HG03039 (cell line): Measurements from ENCODE around the gene GCNT3.
A peak's percentile ranks its signal among the peaks of the same experiment; 100 is the strongest.
"Not testable (repeated sequence)": the region's sequence is repeated elsewhere in the genome, so short reads cannot be mapped to it uniquely, and the experiment has no call there.

Experiments used
- ATAC-seq: cut with Tn5 transposase; IDR thresholded peaks from one replicate; pipeline ENCODE4 v1.9.1; 2021; ENCODE audit warnings: mild to moderate bottlenecking, moderate library complexity; ENCODE audit not compliant: unreplicated experiment

GCNT3 gene

DNA sequence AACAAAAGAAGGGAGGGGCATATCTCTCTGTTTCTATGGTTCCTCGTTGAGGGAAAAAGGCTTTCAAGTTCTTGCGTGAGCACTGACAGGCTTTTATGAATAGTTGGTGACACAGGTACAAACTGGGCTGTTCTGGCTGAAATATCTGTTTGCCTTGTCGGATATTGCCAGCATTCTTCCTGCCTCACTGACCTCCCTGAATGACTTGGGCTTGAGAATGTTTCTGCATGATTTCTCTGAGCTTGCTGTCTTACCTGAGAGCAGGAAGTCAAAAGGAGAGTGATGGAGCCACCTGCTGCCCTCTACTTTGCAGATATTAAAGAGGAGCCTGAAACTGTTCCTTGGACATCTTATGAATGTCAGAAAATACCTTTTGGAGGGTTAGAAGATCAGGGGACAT, 4.8 kb downstream of the GCNT3 start:
- ATAC-seq = no peak

GRCh38 chr15:59618406-59618805, 6.8 kb downstream of the GCNT3 start:
- no peak for ATAC-seq

- no peak for ATAC-seq
Observed at GRCh38 chr15:59622289-59622688, 10.7 kb downstream of the GCNT3 start.

DNA sequence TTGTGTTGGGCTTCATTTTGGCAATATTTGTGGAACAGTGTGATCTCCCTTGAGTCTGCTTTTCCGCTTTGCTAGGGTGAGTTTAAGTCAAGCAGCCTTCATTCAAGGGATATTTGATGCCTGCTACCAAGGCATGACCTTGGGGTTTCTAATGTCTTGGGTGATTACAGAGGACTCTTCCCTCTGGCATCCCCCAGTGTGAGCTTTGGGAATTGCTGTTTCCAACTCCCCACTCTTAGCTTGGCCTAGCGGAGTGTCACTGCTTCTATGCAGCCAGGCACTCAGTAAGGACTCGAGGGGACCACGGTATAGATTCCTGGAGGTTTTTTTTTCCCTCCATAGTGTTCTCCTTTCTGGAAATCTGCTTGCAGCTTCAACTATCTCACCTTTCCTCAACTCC, 21.1 kb downstream of the GCNT3 start:
- no peak for ATAC-seq

DNA sequence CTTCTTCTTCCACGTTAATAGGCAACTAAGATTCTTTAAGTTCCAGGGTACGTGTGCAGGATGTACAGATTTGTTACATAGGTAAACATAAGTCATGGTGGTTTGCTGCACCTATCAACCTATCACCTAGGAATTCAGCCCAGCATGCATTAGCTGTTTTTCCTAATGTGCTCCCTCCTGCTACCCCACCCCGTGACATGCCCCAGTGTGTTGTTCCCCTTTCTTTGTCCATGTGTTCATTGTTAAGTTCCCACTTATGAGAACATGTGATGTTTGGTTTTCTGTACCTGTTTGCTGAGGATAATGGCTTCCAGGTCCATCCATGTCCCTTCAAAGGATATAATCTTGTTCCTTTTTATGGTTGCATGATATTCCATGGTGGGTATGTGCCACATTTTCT, 24.6 kb downstream of the GCNT3 start:
- ATAC-seq = no peak

- ATAC-seq = not testable (repeated sequence)
Observed at GRCh38 chr15:59637507-59637906, 25.9 kb downstream of the GCNT3 start.

DNA sequence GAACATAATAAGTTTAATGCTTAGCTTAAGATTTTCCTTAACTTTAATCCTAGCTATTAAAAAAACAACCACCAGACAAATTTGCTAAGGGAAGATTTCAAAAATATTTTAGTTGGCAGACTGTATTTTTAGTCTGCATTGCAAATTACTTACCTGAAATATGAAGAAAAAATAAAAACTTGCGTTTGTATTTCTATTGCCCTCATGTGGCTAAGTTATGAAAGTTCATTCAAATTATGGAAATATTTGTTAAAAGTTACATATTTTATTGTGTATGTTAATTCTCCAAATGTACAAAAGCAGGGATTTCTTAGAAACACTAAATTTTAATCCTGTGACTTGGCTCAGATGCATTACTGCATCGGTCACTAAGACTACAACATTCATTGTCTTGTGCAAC, 30.8 kb downstream of the GCNT3 start:
- ATAC-seq = no peak

DNA sequence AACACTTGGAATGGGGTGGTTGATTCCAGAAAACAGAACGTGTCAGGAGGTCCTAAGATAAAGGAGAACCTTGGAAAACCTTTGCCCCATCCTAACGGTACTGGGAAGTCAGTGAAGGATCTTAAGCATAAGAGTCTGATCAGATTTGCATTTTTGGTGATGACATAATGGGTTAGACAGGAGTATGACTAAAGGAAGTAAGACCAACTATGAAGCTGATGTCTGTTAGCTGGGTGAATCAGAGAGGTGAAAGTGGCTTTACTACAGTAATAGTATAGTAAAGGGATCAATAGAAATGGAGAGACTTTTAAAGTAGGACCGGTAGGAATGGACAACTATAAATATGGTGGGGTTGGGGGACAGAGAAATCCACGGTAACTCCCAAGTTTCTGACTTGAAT, 33.2 kb downstream of the GCNT3 start:
- no peak for ATAC-seq

- not testable (repeated sequence) for ATAC-seq
Observed at GRCh38 chr15:59645812-59646211, 34.2 kb downstream of the GCNT3 start.

GRCh38 chr15:59646277-59646676, 34.7 kb downstream of the GCNT3 start:
- ATAC-seq = no peak

DNA sequence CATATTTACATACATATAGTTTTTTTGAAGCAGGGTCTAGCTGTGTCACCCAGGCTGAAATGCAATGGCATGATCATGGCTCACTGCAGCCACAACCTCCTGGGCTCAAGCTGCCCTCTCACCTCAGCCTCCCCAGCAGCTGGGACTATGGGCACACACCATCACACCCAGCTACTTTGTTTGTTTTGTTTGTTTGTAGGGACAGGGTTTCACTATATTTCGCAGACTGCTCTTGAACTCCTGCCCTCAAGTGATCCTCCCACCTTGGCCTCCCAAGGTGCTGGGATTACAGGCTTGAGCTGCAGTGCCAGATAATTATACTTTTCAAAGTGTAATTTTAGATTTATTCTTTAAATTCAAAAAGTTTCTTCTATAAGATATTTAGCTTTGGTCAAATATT, 35.5 kb downstream of the GCNT3 start:
- ATAC-seq = no peak

DNA sequence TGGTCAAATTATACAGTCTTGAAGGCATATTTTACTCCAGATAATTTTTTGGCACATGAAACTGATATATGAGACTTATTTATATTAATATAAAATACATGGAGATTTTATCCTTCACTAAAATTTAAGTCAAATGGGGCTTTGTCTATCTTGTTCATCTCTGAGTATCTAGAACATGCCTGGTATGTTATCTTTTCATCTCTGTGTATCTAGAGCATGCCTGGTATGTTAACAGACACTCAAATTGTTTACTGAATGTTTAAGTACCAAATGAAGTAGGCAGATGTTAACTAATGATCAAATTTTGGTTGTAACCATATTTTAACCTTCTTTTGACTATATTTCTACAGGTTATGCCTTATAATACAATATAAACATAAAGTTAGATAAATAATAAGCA, 38.0 kb downstream of the GCNT3 start:
- no peak for ATAC-seq

- no peak for ATAC-seq
Observed at GRCh38 chr15:59654046-59654445, 42.5 kb downstream of the GCNT3 start.

DNA sequence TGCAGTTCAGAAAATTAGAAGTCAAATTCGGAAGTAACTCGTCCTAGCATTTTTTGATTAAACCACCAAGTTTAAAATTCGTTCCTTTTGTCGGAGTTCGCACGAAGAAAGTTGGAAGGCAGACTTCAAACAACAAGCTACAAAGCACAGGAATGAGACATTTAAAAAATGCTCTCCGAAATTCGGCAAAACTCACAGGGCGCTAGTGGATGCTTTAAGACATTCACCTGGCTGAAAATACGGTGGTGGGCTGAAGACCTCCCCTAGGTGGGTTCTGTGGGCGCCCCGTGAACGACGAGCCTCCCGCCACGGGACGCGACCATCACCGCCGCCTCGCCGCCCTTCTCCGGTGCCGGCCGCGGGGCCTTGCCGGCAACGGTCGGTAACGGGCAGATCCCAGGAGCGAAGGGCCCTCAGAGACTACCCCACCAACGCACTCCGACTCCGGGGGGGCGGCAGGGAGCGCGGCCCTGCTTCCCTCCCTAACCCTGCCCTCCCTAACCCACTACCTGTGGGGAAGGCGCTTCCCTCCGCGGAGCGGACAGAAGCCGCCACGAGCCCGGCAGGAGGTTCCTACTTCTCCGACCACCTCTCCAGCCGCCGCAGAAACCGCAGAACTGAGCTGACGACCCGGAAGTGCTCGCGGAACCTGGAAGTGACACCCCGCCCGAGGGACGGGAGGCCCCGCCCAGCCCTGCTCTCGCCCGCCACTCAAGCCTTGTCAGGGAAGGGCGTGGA, 45.5 kb downstream of the GCNT3 start, which contains the start of gene GTF2A2:
Gene GTF2A2 (minus strand): TSS at position 619 of the 738 bp plus-strand sequence. CDS start 5,238 bp downstream, outside the sequence.
- ATAC-seq = peak; percentile 98

GRCh38 chr15:59657635-59658125, 46.1 kb downstream of the GCNT3 start:
- ATAC-seq = no peak

DNA sequence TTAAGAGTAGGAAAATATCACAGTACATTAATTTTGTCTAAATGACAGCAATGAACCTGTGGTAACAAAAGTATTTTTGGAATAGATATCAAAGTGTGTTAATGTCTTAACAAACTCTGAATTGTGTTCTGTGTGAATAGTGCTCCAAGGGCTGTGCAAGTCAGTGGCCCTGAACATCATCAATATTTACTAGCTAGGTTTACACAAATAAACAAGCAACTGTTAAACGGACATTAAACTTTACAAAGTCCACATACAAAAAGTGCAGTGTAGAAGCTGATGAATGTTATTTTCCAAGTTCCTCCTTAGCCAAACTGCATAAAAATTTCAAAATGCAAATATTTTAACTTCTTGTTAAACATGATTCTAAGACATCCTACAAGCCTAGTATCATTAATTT, 47.8 kb downstream of the GCNT3 start:
- ATAC-seq = no peak

- ATAC-seq = no peak
Observed at GRCh38 chr15:59662260-59662659, 50.7 kb downstream of the GCNT3 start.

GRCh38 chr15:59668556-59668955, 57.0 kb downstream of the GCNT3 start:
- ATAC-seq = no peak
